ENCODE results near the gene SLAIN1. TPM values are rescaled to one million over a fixed set of nuclear protein-coding genes. Genes with fewer than 3 reads are reported as not detected.

SLAIN1 gene
- total RNA-seq, 1 experiment from 2014 or later: not detected

GRCh38 chr13:77728265-77729125 lies 31.0 kb downstream of the SLAIN1 start:
- CTCF ChIA-PET: interaction anchor here (0.7 to 0.9 kb wide), 2 partner anchors 11 to 264 kb away, joined by 3 to 4 read pairs; no protein-coding TSS in a partner anchor
- H3K27ac Mint-ChIP-seq (ENCODE audit: low read depth, unreplicated experiment): no peak overlapping the region

GRCh38 chr13:77729502-77730221 lies 32.2 kb downstream of the SLAIN1 start:
- BruUV-seq (replicated peaks): no TSS peak
- no peak for DNase-seq (ENCODE audit: unreplicated experiment)
- Mint-ChIP-seq H3K4me3 (ENCODE audit: unreplicated experiment) (no peak overlapping the region), H3K27ac (ENCODE audit: low read depth, unreplicated experiment) (no peak overlapping the region), H3K27me3 (ENCODE audit: insufficient read depth, unreplicated experiment) (peaks cover 59% of the 10 kb centered on the region), H3K36me3 (ENCODE audit: insufficient read depth, unreplicated experiment) (no peaks in the 10 kb centered on the region), H3K4me1 (ENCODE audit: insufficient read depth, unreplicated experiment) (no peaks in the 10 kb centered on the region), H3K9me3 (ENCODE audit: unreplicated experiment) (no peaks in the 10 kb centered on the region)
- intact Hi-C loops (cut with micrococcal nuclease): no loop called here
- CTCF ChIA-PET: interaction anchor here (0.6 to 0.9 kb wide), 2 partner anchors 72 to 263 kb away, joined by 3 to 4 read pairs; no protein-coding TSS in a partner anchor
- POLR2A ChIA-PET: no interaction called here
- TF ChIP-seq CTCF (IDR thresholded peaks at IDR 0.05; ENCODE audit: unreplicated experiment): no peak

More at GRCh38 chr13:77728265-77729125, 31.0 kb downstream of the SLAIN1 start:
- no peak for DNase-seq (ENCODE audit: unreplicated experiment)
- H3K27me3 Mint-ChIP-seq (ENCODE audit: insufficient read depth, unreplicated experiment): peaks cover 71% of the 10 kb centered on the region
- TF ChIP-seq CTCF (IDR thresholded peaks at IDR 0.05; ENCODE audit: unreplicated experiment): no peak
- POLR2A ChIA-PET: no interaction called here
- intact Hi-C loops (cut with micrococcal nuclease): no loop called here
- BruUV-seq (replicated peaks): no TSS peak
- H3K4me1 Mint-ChIP-seq (ENCODE audit: insufficient read depth, unreplicated experiment): no peaks in the 10 kb centered on the region
- no peaks in the 10 kb centered on the region for H3K36me3 Mint-ChIP-seq (ENCODE audit: insufficient read depth, unreplicated experiment)
- H3K4me3 Mint-ChIP-seq (ENCODE audit: unreplicated experiment): no peak overlapping the region
- no peaks in the 10 kb centered on the region for H3K9me3 Mint-ChIP-seq (ENCODE audit: unreplicated experiment)

DNA sequence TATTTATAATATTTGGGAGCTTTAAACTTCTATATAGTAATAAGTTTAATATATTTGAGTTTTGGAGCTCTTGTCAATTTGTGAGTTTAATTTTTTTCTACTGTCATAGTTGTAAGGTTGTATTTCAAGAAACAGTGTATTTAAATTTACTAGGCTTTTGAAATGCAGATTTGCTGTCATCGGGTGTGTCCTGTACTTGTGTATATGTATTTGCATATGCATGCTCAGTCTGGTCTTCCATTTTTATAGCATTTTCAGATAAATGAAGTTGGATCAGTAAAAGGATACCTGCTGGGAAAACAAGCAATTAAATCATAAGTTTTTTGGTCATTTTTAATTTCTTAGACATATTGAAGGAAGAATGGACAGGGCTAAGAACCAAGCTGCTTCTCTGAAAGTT lies 33.1 kb downstream of the SLAIN1 start:
- Mint-ChIP-seq H3K27me3 (ENCODE audit: insufficient read depth, unreplicated experiment) (peaks cover 50% of the 10 kb centered on the region), H3K36me3 (ENCODE audit: insufficient read depth, unreplicated experiment) (no peaks in the 10 kb centered on the region), H3K4me3 (ENCODE audit: unreplicated experiment) (no peak overlapping the region), H3K9me3 (ENCODE audit: unreplicated experiment) (no peaks in the 10 kb centered on the region), H3K4me1 (ENCODE audit: insufficient read depth, unreplicated experiment) (no peaks in the 10 kb centered on the region), H3K27ac (ENCODE audit: low read depth, unreplicated experiment) (no peak overlapping the region)
- no peak for TF ChIP-seq CTCF (IDR thresholded peaks at IDR 0.05; ENCODE audit: unreplicated experiment)
- POLR2A ChIA-PET: no interaction called here
- DNase-seq (ENCODE audit: unreplicated experiment): no peak
- BruUV-seq (replicated peaks): no TSS peak
- CTCF ChIA-PET: interaction anchor here (1.1 kb wide), 1 partner anchor 138 kb away, joined by 3 read pairs; no protein-coding TSS in a partner anchor
- intact Hi-C loops (cut with micrococcal nuclease): no loop called here

DNA sequence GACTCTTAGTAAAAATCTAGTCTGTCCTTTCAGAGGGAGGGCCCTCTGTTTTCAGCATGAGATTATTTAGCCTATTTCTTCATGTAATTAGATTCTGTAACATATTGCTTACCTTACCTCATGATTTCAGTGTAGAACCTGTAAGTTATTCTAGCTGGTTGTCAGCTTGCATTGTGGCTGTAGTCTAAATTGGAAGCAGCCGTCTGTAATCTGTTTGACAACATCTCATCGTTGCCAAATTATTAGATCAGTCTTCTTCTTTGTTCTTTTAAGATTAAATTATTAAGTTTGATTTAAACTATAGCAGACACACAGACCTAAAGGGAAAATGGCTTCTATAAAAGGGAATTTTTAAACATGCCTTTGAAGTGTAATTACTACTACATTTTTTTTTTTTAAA lies 34.8 kb downstream of the SLAIN1 start:
- ChIA-PET POLR2A (no interaction called here), CTCF (no interaction called here)
- no peak for DNase-seq (ENCODE audit: unreplicated experiment)
- Mint-ChIP-seq H3K9me3 (ENCODE audit: unreplicated experiment) (no peaks in the 10 kb centered on the region), H3K4me3 (ENCODE audit: unreplicated experiment) (no peak overlapping the region), H3K4me1 (ENCODE audit: insufficient read depth, unreplicated experiment) (no peaks in the 10 kb centered on the region), H3K27ac (ENCODE audit: low read depth, unreplicated experiment) (no peak overlapping the region), H3K36me3 (ENCODE audit: insufficient read depth, unreplicated experiment) (no peaks in the 10 kb centered on the region), H3K27me3 (ENCODE audit: insufficient read depth, unreplicated experiment) (peaks cover 45% of the 10 kb centered on the region)
- no peak for TF ChIP-seq CTCF (IDR thresholded peaks at IDR 0.05; ENCODE audit: unreplicated experiment)
- intact Hi-C loops (cut with micrococcal nuclease): no loop called here
- no TSS peak for BruUV-seq (replicated peaks)
